HepG2 (cell line): ENCODE data around the gene HSF4. TPM values are rescaled to one million over a fixed set of nuclear protein-coding genes. Genes with fewer than 3 reads are reported as not detected.
A peak's percentile ranks its signal among the peaks of the same experiment; 100 is the strongest.

Source experiments
- CEBPZ ChIP-seq: IDR thresholded peaks from 2 replicates; pipeline ENCODE4 v1.6.1; 2012; ENCODE audit warnings: low read length, improper control_type of control experiment
- IKZF1 ChIP-seq: fragments of 450-650 bp; IDR thresholded peaks from 2 replicates; pipeline ENCODE4 v1.7.1; 2016
- IRF1 ChIP-seq: sonication (generic); formaldehyde crosslinking; IDR thresholded peaks from 2 replicates; pipeline ENCODE4 v1.4.0; 2020; ENCODE audit warnings: low read depth, mild to moderate bottlenecking, missing genetic modification reagents
- KAT7 ChIP-seq: IDR thresholded peaks from 2 replicates; pipeline ENCODE4 v1.6.1; 2018; ENCODE audit warnings: borderline replicate concordance, missing compliant biosample characterization
- MBD4 ChIP-seq: IDR thresholded peaks from 2 replicates; pipeline ENCODE4 v1.6.1; 2012; ENCODE audit warnings: low read length, inconsistent platforms, borderline replicate concordance
- MNT ChIP-seq: fragments of 450-650 bp; IDR thresholded peaks from 2 replicates; pipeline ENCODE4 v1.6.1; 2016
- PHF21A ChIP-seq: sonication (generic); formaldehyde crosslinking; IDR thresholded peaks from 2 replicates; pipeline ENCODE4 v1.5.0; 2020; ENCODE audit warnings: mild to moderate bottlenecking, missing genetic modification reagents
- PLRG1 ChIP-seq: fragments of 450-650 bp; conservative IDR thresholded peaks from 2 replicates; pipeline ENCODE4 v1.6.1; 2016
- PRMT3 ChIP-seq: sonication (generic); formaldehyde crosslinking; IDR thresholded peaks from 2 replicates; pipeline ENCODE4 v1.8.1; 2022; ENCODE audit warnings: low read depth, mild to moderate bottlenecking, moderate library complexity, missing genetic modification reagents, borderline replicate concordance
- SMAD3 ChIP-seq: sonication (generic); formaldehyde crosslinking; IDR thresholded peaks from 2 replicates; pipeline ENCODE4 v1.4.0; 2020; ENCODE audit warnings: missing genetic modification reagents
- TBX2 ChIP-seq: sonication (generic); formaldehyde crosslinking; IDR thresholded peaks from 2 replicates; pipeline ENCODE4 v1.5.0; 2020; ENCODE audit warnings: missing genetic modification reagents, mild to moderate bottlenecking, borderline replicate concordance
- TGIF2 ChIP-seq: IDR thresholded peaks from 2 replicates; pipeline ENCODE4 v1.6.1; 2016; ENCODE audit warnings: control low read depth, missing compliant biosample characterization
- ZBTB3 ChIP-seq: sonication (generic); formaldehyde crosslinking; IDR thresholded peaks from 2 replicates; pipeline ENCODE4 v1.4.0; 2020; ENCODE audit warnings: low read depth, mild to moderate bottlenecking, moderate library complexity, missing genetic modification reagents, borderline replicate concordance
- ZFP36L1 ChIP-seq: sonication (generic); formaldehyde crosslinking; IDR thresholded peaks from 2 replicates; pipeline ENCODE4 v1.8.0; 2022; ENCODE audit warnings: mild to moderate bottlenecking, missing genetic modification reagents, moderate library complexity
- ZNF205 ChIP-seq: IDR thresholded peaks from 2 replicates; pipeline ENCODE4 v1.6.1; 2018; ENCODE audit warnings: missing biosample characterization, missing genetic modification reagents
- ZNF251 ChIP-seq: sonication (generic); formaldehyde crosslinking; IDR thresholded peaks from 2 replicates; pipeline ENCODE4 v1.9.0; 2021; ENCODE audit warnings: mild to moderate bottlenecking, missing genetic modification reagents
- ZNF513 ChIP-seq: sonication (generic); formaldehyde crosslinking; conservative IDR thresholded peaks from 2 replicates; pipeline ENCODE4 v1.5.0; 2020; ENCODE audit warnings: missing genetic modification reagents
- ZNF597 ChIP-seq: sonication (generic); formaldehyde crosslinking; IDR thresholded peaks from 2 replicates; pipeline ENCODE4 v1.5.0; 2020; ENCODE audit warnings: missing genetic modification reagents
- ZNF614 ChIP-seq: IDR thresholded peaks from 2 replicates; pipeline ENCODE4 v1.6.1; 2018; ENCODE audit warnings: missing biosample characterization, missing genetic modification reagents, inconsistent platforms, borderline replicate concordance
- ZNF788 ChIP-seq: sonication (generic); formaldehyde crosslinking; IDR thresholded peaks from 2 replicates; pipeline ENCODE4 v1.5.0; 2020; ENCODE audit warnings: mild to moderate bottlenecking, missing genetic modification reagents, borderline replicate concordance
- ZNF878 ChIP-seq: sonication (generic); formaldehyde crosslinking; IDR thresholded peaks from 2 replicates; pipeline ENCODE4 v1.8.1; 2023; ENCODE audit warnings: mild to moderate bottlenecking, missing genetic modification reagents, moderate library complexity
- polyA plus RNA-seq, 8 experiments: library from polyadenylated mRNA; depleted of rRNA in 3 of 8; stranded (reverse) in 7 of 8; unstranded in 1 of 8; fragments of >200 nt; fragmentation: Illumina TruSeq in 4 of 8; extraction: Trizol in 4 of 8; gene quantifications; 2 replicates each; pipeline versions ENCODE4 v1.2.1 to v1.2.3, GENCODE V29; 2011 to 2016; ENCODE audit warnings: low read depth in 4 of 8, missing spikeins in 1 of 8, mixed read lengths in 1 of 8; ENCODE audit not compliant: insufficient read depth in 1 of 8
- total RNA-seq, 5 experiments: library from RNA; depleted of rRNA; stranded (reverse); fragments of >200 nt; fragmentation: Illumina TruSeq; extraction: Trizol; gene quantifications; 2 replicates each; pipeline ENCODE4 v1.2.3, GENCODE V29; 2016; ENCODE audit warnings: low read depth in 1 of 5

HSF4 gene
- total and polyA plus RNA-seq, 2 of the 13 experiments (the other 11 are each of a cell fraction or from before 2014, with no cell fraction given): 3.5 to 16.9 TPM

- no peak for TF ChIP-seq ZNF597
- TF ChIP-seq IRF1 (CRISPR knock-in tag): 0 out of 2 replicates have a peak, but pooled peaks have one; percentile 11
- peak; percentile 38; the same call in 1 of the 2 replicates for TF ChIP-seq TBX2
- TF ChIP-seq PHF21A: no peak; the same call in 1 of the 2 replicates
- no peak for TF ChIP-seq ZNF251 (CRISPR knock-in tag)
- TF ChIP-seq KAT7 (CRISPR knock-in tag): no peak
- no peak for TF ChIP-seq PRMT3
- 0 out of 2 replicates have a peak, but pooled peaks have one; percentile 66 for TF ChIP-seq ZBTB3
- TF ChIP-seq CEBPZ: no peak
- TF ChIP-seq MNT: no peak
- no peak for TF ChIP-seq PLRG1
- no peak for TF ChIP-seq ZFP36L1 (CRISPR knock-in tag)
- TF ChIP-seq SMAD3 (CRISPR knock-in tag): no peak
- TF ChIP-seq ZNF205 (CRISPR knock-in tag): no peak
- TF ChIP-seq MBD4: no peak
- no peak for TF ChIP-seq ZNF878 (CRISPR knock-in tag)
- no peak for TF ChIP-seq TGIF2 (CRISPR knock-in tag)
- TF ChIP-seq ZNF788: no peak
- TF ChIP-seq IKZF1: no peak
- no peak; the same call in 1 of the 2 replicates for TF ChIP-seq ZNF614 (CRISPR knock-in tag)
- peak; percentile 96 for TF ChIP-seq ZNF513 (CRISPR knock-in tag)
These were observed 9.0 kb upstream of the HSF4 start (continued) for GRCh38 chr16:67155295-67156142.
